NT2/D1 (cell line): Measurements from ENCODE around the gene FEZ2.

Experiments used
- DNase-seq: peaks from one replicate; pipeline ENCODE4 v3.0.0-alpha.2; 2011; ENCODE audit warnings: low read depth, low spot score
- H3K27me3 ChIP-seq: 2 replicates; pipeline ENCODE4 v1.6.0; 2011; ENCODE audit warnings: mild to moderate bottlenecking; ENCODE audit not compliant: insufficient read length, insufficient read depth
- H3K36me3 ChIP-seq: 2 replicates; pipeline ENCODE4 v1.6.1; 2011; ENCODE audit warnings: mild to moderate bottlenecking, low read length, mixed read lengths; ENCODE audit not compliant: insufficient read depth, insufficient read length
- H3K4me1 ChIP-seq: 2 replicates; pipeline ENCODE4 v1.5.1; 2011; ENCODE audit not compliant: insufficient read depth, insufficient read length
- H3K4me3 ChIP-seq: 2 replicates; pipeline ENCODE4 v1.5.1; 2011; ENCODE audit warnings: low read depth; ENCODE audit not compliant: insufficient read length
- H3K9ac ChIP-seq: 2 replicates; pipeline ENCODE4 v1.6.0; 2011; ENCODE audit warnings: low read depth; ENCODE audit not compliant: insufficient read length
- H3K9me3 ChIP-seq: 2 replicates; pipeline ENCODE4 v1.5.1; 2011; ENCODE audit warnings: mild to moderate bottlenecking, low read length; ENCODE audit not compliant: insufficient read depth
- SUZ12 ChIP-seq: IDR thresholded peaks from 2 replicates; pipeline ENCODE4 v1.6.1; 2011; ENCODE audit not compliant: insufficient read length, insufficient read depth; ENCODE audit errors: extremely low read depth
- YY1 ChIP-seq: IDR thresholded peaks from 2 replicates; pipeline ENCODE4 v1.6.1; 2011; ENCODE audit not compliant: insufficient read length, insufficient read depth
- ZNF274 ChIP-seq: IDR thresholded peaks from 2 replicates; pipeline ENCODE4 v1.6.1; 2011; ENCODE audit warnings: mild to moderate bottlenecking, low read depth, low read length

Gene FEZ2

GRCh38 chr2:36569267-36569856, 28.6 kb downstream of the FEZ2 start:
- no peak overlapping the region for H3K9ac ChIP-seq
- H3K4me1 ChIP-seq = no peaks in the 10 kb centered on the region
- H3K36me3 ChIP-seq = peaks cover 17% of the 10 kb centered on the region
- H3K4me3 ChIP-seq = no peak overlapping the region
- TF ChIP-seq ZNF274 (no peak), YY1 (no peak), SUZ12 (no peak)
- H3K9me3 ChIP-seq = no peaks in the 10 kb centered on the region
- DNase-seq = no peak
- no peaks in the 10 kb centered on the region for H3K27me3 ChIP-seq

GRCh38 chr2:36568516-36569246, 29.3 kb downstream of the FEZ2 start:
- DNase-seq = no peak
- TF ChIP-seq SUZ12 (no peak), YY1 (no peak), ZNF274 (no peak)
- no peaks in the 10 kb centered on the region for H3K4me1 ChIP-seq
- no peaks in the 10 kb centered on the region for H3K9me3 ChIP-seq
- peaks cover 20% of the 10 kb centered on the region for H3K36me3 ChIP-seq
- no peak overlapping the region for H3K4me3 ChIP-seq
- H3K9ac ChIP-seq = no peak overlapping the region
- H3K27me3 ChIP-seq = no peaks in the 10 kb centered on the region

DNA sequence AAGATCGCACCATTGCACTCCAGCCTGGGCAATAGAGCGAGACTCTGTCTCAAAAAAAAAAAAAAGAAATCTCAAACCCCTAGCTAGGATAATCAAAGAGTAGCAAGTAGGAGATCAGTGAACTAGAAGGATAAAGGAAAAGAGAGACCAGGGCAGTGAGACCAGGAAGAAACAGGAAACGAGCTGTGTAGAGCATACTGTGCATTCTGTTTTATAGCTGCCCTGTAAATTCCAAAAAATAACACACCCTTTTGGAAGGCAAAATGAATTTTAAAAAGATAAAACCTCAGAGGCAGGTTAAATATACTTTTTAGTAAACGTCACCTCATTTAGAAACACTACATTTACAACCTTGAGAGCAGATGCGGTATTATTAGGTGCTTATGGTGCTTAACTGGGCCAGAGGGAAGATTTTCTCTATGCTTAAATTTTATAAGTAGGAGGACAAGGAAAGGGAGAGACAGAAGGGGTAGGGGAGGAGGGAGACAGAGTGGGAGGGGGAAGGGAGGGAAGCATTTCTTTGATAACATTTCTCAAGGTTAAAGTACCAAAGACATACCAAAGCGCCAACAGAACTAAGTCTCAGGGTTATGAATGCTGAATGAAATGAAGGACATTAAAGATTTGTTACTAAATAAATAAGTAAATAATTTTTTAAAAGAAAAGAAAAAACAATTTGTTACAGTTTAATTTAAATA, 30.1 kb downstream of the FEZ2 start:
- H3K4me3 ChIP-seq = no peak overlapping the region
- DNase-seq = no peak
- H3K9me3 ChIP-seq = no peaks in the 10 kb centered on the region
- TF ChIP-seq ZNF274 (no peak), YY1 (no peak), SUZ12 (no peak)
- no peaks in the 10 kb centered on the region for H3K4me1 ChIP-seq
- peaks cover 20% of the 10 kb centered on the region for H3K36me3 ChIP-seq
- no peaks in the 10 kb centered on the region for H3K27me3 ChIP-seq
- no peak overlapping the region for H3K9ac ChIP-seq

DNA sequence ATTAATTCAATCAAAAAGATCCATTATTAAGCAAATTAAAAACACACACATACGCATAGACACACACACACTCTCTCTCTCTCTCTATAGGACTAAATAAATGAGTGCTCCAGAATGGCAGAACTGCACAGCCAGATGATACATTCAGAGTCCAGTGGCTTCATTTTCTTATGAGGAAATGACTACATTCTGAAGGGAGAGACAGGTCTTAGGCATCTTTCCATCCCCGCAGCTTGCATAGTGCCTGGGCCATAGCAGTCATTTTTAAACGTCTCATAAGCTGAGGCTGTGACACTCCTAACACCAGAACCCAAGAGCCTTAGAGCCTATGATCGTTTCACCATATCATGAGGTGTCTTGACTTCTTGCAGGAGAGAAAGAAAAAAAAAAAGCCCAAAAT, 31.1 kb downstream of the FEZ2 start:
- H3K9ac ChIP-seq = no peak overlapping the region
- H3K36me3 ChIP-seq = peaks cover 17% of the 10 kb centered on the region
- H3K4me1 ChIP-seq = no peaks in the 10 kb centered on the region
- no peak overlapping the region for H3K4me3 ChIP-seq
- no peaks in the 10 kb centered on the region for H3K9me3 ChIP-seq
- DNase-seq = no peak
- TF ChIP-seq ZNF274 = no peak
- TF ChIP-seq SUZ12 = no peak
- no peak for TF ChIP-seq YY1
- no peaks in the 10 kb centered on the region for H3K27me3 ChIP-seq

GRCh38 chr2:36565712-36566111, 32.3 kb downstream of the FEZ2 start:
- H3K9ac ChIP-seq = no peak overlapping the region
- TF ChIP-seq ZNF274 = no peak
- no peak for TF ChIP-seq YY1
- no peak for TF ChIP-seq SUZ12
- no peaks in the 10 kb centered on the region for H3K27me3 ChIP-seq
- no peak for DNase-seq
- no peaks in the 10 kb centered on the region for H3K4me1 ChIP-seq
- no peak overlapping the region for H3K4me3 ChIP-seq
- H3K36me3 ChIP-seq = peaks cover 17% of the 10 kb centered on the region
- H3K9me3 ChIP-seq = no peaks in the 10 kb centered on the region

GRCh38 chr2:36564377-36564930, 33.5 kb downstream of the FEZ2 start:
- Histone ChIP-seq H3K27me3 (no peaks in the 10 kb centered on the region), H3K36me3 (peaks cover 22% of the 10 kb centered on the region), H3K9me3 (no peaks in the 10 kb centered on the region), H3K4me1 (no peaks in the 10 kb centered on the region), H3K9ac (no peak overlapping the region), H3K4me3 (no peak overlapping the region)
- DNase-seq = no peak
- TF ChIP-seq SUZ12 (no peak), ZNF274 (no peak), YY1 (no peak)
